Measurements from ENCODE around the gene KIR2DL3. TPM values are rescaled to one million over a fixed set of nuclear protein-coding genes. Genes with fewer than 3 reads are reported as not detected.
"Not testable (repeated sequence)": the region's sequence is repeated elsewhere in the genome, so short reads cannot be mapped to it uniquely, and the experiment has no call there.

The KIR2DL3 gene
- total RNA-seq, 1 experiment from 2014 or later = not detected

- not testable (repeated sequence) for H2AK5ac ChIP-seq (ENCODE audit: insufficient read length, low read length); H3K18ac ChIP-seq (ENCODE audit: insufficient read length, low read depth, low read length); H3K4me3 Mint-ChIP-seq; H3K56ac ChIP-seq (ENCODE audit: insufficient read length, low read depth, low read length); H2BK12ac ChIP-seq (ENCODE audit: insufficient read length, low read depth, low read length); H3K14ac ChIP-seq (ENCODE audit: insufficient read depth, low read length); H2AFZ ChIP-seq (ENCODE audit: low read length); H3K4me2 ChIP-seq (ENCODE audit: insufficient read depth, insufficient read length, low read length); DNase-seq; H3K27ac ChIP-seq (ENCODE audit: insufficient read length, low read depth, low read length); H3K27ac Mint-ChIP-seq; H3K79me2 ChIP-seq (ENCODE audit: insufficient read depth, low read length); H3K4me1 ChIP-seq (ENCODE audit: insufficient read depth, low read length); H4K8ac ChIP-seq (replicated peaks; ENCODE audit: insufficient read length, low read depth, low read length); H3T11ph ChIP-seq (ENCODE audit: low read length); H4K5ac ChIP-seq (ENCODE audit: insufficient read length, low read depth, low read length); H2BK5ac ChIP-seq (ENCODE audit: insufficient read length, low read length); H3K79me1 ChIP-seq (ENCODE audit: insufficient read depth, low read depth, low read length, poor library complexity, severe bottlenecking); H4K91ac ChIP-seq (ENCODE audit: insufficient read length, low read depth, low read length); H4K20me1 ChIP-seq (ENCODE audit: control insufficient read depth, insufficient read depth, insufficient read length); H3K4me1 Mint-ChIP-seq; H2BK120ac ChIP-seq (ENCODE audit: low read depth, low read length, poor library complexity, severe bottlenecking); H3K9ac ChIP-seq (ENCODE audit: extremely low read depth, insufficient read length, low read length); H3K23me2 ChIP-seq (ENCODE audit: insufficient read length, low read depth, low read length, poor library complexity, severe bottlenecking); H3K4ac ChIP-seq (ENCODE audit: low read depth, low read length); H3K27me3 Mint-ChIP-seq (ENCODE audit: low read depth); H2BK15ac ChIP-seq (ENCODE audit: low read depth, low read length); H3K27me3 ChIP-seq (ENCODE audit: insufficient read depth, low read length); H2BK20ac ChIP-seq (ENCODE audit: low read depth, low read length, poor library complexity, severe bottlenecking); H3K23ac ChIP-seq (ENCODE audit: insufficient read length, low read depth, low read length)
- Mint-ChIP-seq H3K36me3 (ENCODE audit: insufficient read depth in 1 of 3, low read depth in 3 of 3) (peaks cover 12 to 35% (median 20%) of the 10 kb centered on the region in 3 experiments; a peak in 6 of 7 replicates), H3K9me3 (peaks cover 88 to 90% of the 10 kb centered on the region in 2 experiments)
- peaks cover 70% of the 10 kb centered on the region for H3K9me3 ChIP-seq (ENCODE audit: control insufficient read depth, low read depth, low read length)
- WGBS (ENCODE audit: extremely low coverage, insufficient read length, low lambda C conversion rate) = no CpG with 5 or more reads among the region's 4 CpGs
These were observed 28.2 kb downstream of the KIR2DL3 start for GRCh38 chr19:54766464-54766863.

GRCh38 chr19:54769646-54770045 is 31.3 kb downstream of the KIR2DL3 start, which contains the start of gene KIR2DL1:
Gene KIR2DL1, plus strand, starts transcription at chr19:54769793. Its CDS starts 58 bp downstream, at chr19:54769851.
- not testable (repeated sequence) for H3K4me2 ChIP-seq (ENCODE audit: insufficient read depth, insufficient read length, low read length); H2BK12ac ChIP-seq (ENCODE audit: insufficient read length, low read depth, low read length); H2AK5ac ChIP-seq (ENCODE audit: insufficient read length, low read length); H3K27me3 Mint-ChIP-seq (ENCODE audit: low read depth); H3K4me1 ChIP-seq (ENCODE audit: insufficient read depth, low read length); H2AFZ ChIP-seq (ENCODE audit: low read length); H3T11ph ChIP-seq (ENCODE audit: low read length); H3K4me3 Mint-ChIP-seq; H3K18ac ChIP-seq (ENCODE audit: insufficient read length, low read depth, low read length); H3K27me3 ChIP-seq (ENCODE audit: insufficient read depth, low read length); H3K4ac ChIP-seq (ENCODE audit: low read depth, low read length); H3K14ac ChIP-seq (ENCODE audit: insufficient read depth, low read length); H2BK20ac ChIP-seq (ENCODE audit: low read depth, low read length, poor library complexity, severe bottlenecking); H2BK15ac ChIP-seq (ENCODE audit: low read depth, low read length); H4K8ac ChIP-seq (replicated peaks; ENCODE audit: insufficient read length, low read depth, low read length); H3K56ac ChIP-seq (ENCODE audit: insufficient read length, low read depth, low read length); H3K79me1 ChIP-seq (ENCODE audit: insufficient read depth, low read depth, low read length, poor library complexity, severe bottlenecking); H3K4me1 Mint-ChIP-seq; H3K27ac Mint-ChIP-seq; H4K91ac ChIP-seq (ENCODE audit: insufficient read length, low read depth, low read length); H3K79me2 ChIP-seq (ENCODE audit: insufficient read depth, low read length); H4K20me1 ChIP-seq (ENCODE audit: control insufficient read depth, insufficient read depth, insufficient read length); H2BK5ac ChIP-seq (ENCODE audit: insufficient read length, low read length); H3K27ac ChIP-seq (ENCODE audit: insufficient read length, low read depth, low read length); H3K23ac ChIP-seq (ENCODE audit: insufficient read length, low read depth, low read length); H2BK120ac ChIP-seq (ENCODE audit: low read depth, low read length, poor library complexity, severe bottlenecking); H3K9ac ChIP-seq (ENCODE audit: extremely low read depth, insufficient read length, low read length); DNase-seq; H4K5ac ChIP-seq (ENCODE audit: insufficient read length, low read depth, low read length); H3K23me2 ChIP-seq (ENCODE audit: insufficient read length, low read depth, low read length, poor library complexity, severe bottlenecking)
- H3K9me3 ChIP-seq (ENCODE audit: control insufficient read depth, low read depth, low read length) = peaks cover 75% of the 10 kb centered on the region
- WGBS (ENCODE audit: extremely low coverage, insufficient read length, low lambda C conversion rate) = no CpG with 5 or more reads among the region's 15 CpGs
- peaks cover 13 to 50% (median 28%) of the 10 kb centered on the region in 3 experiments; a peak in 6 of 7 replicates for H3K36me3 Mint-ChIP-seq (ENCODE audit: insufficient read depth in 1 of 3, low read depth in 3 of 3)
- H3K9me3 Mint-ChIP-seq = peaks cover 90 to 92% of the 10 kb centered on the region in 2 experiments

Data from H9 (cell line).